Mesenchymal stem cell (in vitro differentiated cells and primary cell): ENCODE data around the gene AKT1.
A peak's percentile ranks its signal among the peaks of the same experiment; 100 is the strongest.

ENCODE experiments used
- DNase-seq: peaks from one replicate; pipeline ENCODE4 v3.0.0-alpha.2; 2013
- H2AFZ ChIP-seq: one replicate; pipeline ENCODE4 v1.6.1; 2013; ENCODE audit warnings: low read depth, mild to moderate bottlenecking, control low read depth, inconsistent platforms, low read length, moderate library complexity
- H2AK5ac ChIP-seq: 2 replicates; pipeline ENCODE4 v1.6.1; 2013; ENCODE audit warnings: low read length, moderate library complexity, mild to moderate bottlenecking, inconsistent platforms; ENCODE audit not compliant: severe bottlenecking
- H2BK120ac ChIP-seq: one replicate; pipeline ENCODE4 v1.6.1; 2013; ENCODE audit warnings: low read depth, mild to moderate bottlenecking, inconsistent platforms, low read length, moderate library complexity
- H2BK12ac ChIP-seq, 2 experiments: one replicate each; pipeline ENCODE4 v1.6.1; 2013; ENCODE audit warnings: inconsistent platforms in 2 of 2, low read length in 2 of 2, mild to moderate bottlenecking in 2 of 2, moderate library complexity in 2 of 2, control low read depth in 1 of 2
- H2BK15ac ChIP-seq: one replicate; pipeline ENCODE4 v1.6.1; 2013; ENCODE audit warnings: mild to moderate bottlenecking, low read depth, inconsistent platforms; ENCODE audit not compliant: poor library complexity, severe bottlenecking
- H2BK5ac ChIP-seq: 2 replicates; pipeline ENCODE4 v1.6.1; 2013; ENCODE audit warnings: low read depth, mild to moderate bottlenecking, low read length, control low read depth, inconsistent platforms; ENCODE audit not compliant: poor library complexity, severe bottlenecking
- H3K14ac ChIP-seq, 2 experiments: one replicate each; pipeline ENCODE4 v1.6.1; 2013; ENCODE audit warnings: inconsistent platforms in 2 of 2, low read length in 2 of 2, control low read depth in 1 of 2, mild to moderate bottlenecking in 1 of 2, moderate library complexity in 1 of 2
- H3K18ac ChIP-seq, 2 experiments: one replicate each; pipeline ENCODE4 v1.6.1; 2013; ENCODE audit warnings: inconsistent platforms in 2 of 2, low read length in 2 of 2, control low read depth in 1 of 2, low read depth in 1 of 2, mild to moderate bottlenecking in 1 of 2
- H3K23ac ChIP-seq, 2 experiments: one replicate each; pipeline ENCODE4 v1.6.1; 2013; ENCODE audit warnings: inconsistent platforms in 2 of 2, low read length in 2 of 2, mild to moderate bottlenecking in 2 of 2, moderate library complexity in 2 of 2, control low read depth in 1 of 2
- H3K27ac ChIP-seq: 2 replicates; pipeline ENCODE4 v1.5.1; 2013; ENCODE audit warnings: mild to moderate bottlenecking, moderate library complexity, low read length, control low read depth, inconsistent platforms; ENCODE audit not compliant: poor library complexity, severe bottlenecking
- H3K27me3 ChIP-seq, 2 experiments: 2 replicates each; pipeline versions ENCODE4 v1.6.1 to v1.7.0; 2013; ENCODE audit warnings: low read length in 2 of 2, mild to moderate bottlenecking in 2 of 2, moderate library complexity in 2 of 2, control low read depth in 1 of 2, inconsistent platforms in 1 of 2; ENCODE audit not compliant: control insufficient read depth in 1 of 2, insufficient read depth in 1 of 2
- H3K36me3 ChIP-seq, 2 experiments: 2 replicates each; pipeline versions ENCODE4 v1.6.1 to v1.7.0; 2013; ENCODE audit warnings: low read length in 2 of 2, control low read depth in 1 of 2, inconsistent platforms in 1 of 2, low read depth in 1 of 2, mild to moderate bottlenecking in 1 of 2; ENCODE audit not compliant: insufficient read depth in 2 of 2, control insufficient read depth in 1 of 2
- H3K4ac ChIP-seq, 2 experiments: one replicate each; pipeline ENCODE4 v1.6.1; 2013; ENCODE audit warnings: inconsistent platforms in 2 of 2, low read length in 2 of 2, mild to moderate bottlenecking in 2 of 2, moderate library complexity in 2 of 2, control low read depth in 1 of 2, low read depth in 1 of 2
- H3K4me1 ChIP-seq: 2 replicates; pipeline ENCODE4 v1.6.1; 2013; ENCODE audit warnings: low read depth, low read length, control low read depth; ENCODE audit not compliant: control insufficient read depth, insufficient read depth
- H3K4me2 ChIP-seq: 2 replicates; pipeline ENCODE4 v1.6.1; 2013; ENCODE audit warnings: low read length, mild to moderate bottlenecking, inconsistent platforms; ENCODE audit not compliant: poor library complexity, severe bottlenecking
- H3K4me3 ChIP-seq, 2 experiments: 2 replicates each; pipeline versions ENCODE4 v1.5.1 to v1.7.0; 2013; ENCODE audit warnings: low read length in 2 of 2, mild to moderate bottlenecking in 2 of 2, control low read depth in 1 of 2, low read depth in 1 of 2; ENCODE audit not compliant: insufficient read depth in 1 of 2
- H3K79me1 ChIP-seq: replicated peaks from 2 replicates; pipeline ENCODE4 v1.6.1; 2013; ENCODE audit warnings: mild to moderate bottlenecking, control low read depth, low read length, inconsistent platforms; ENCODE audit not compliant: poor library complexity, severe bottlenecking
- H3K9ac ChIP-seq: 2 replicates; pipeline ENCODE4 v1.7.0; 2013; ENCODE audit warnings: mild to moderate bottlenecking, low read length, moderate library complexity
- H3K9me3 ChIP-seq: 2 replicates; pipeline ENCODE4 v1.7.0; 2013; ENCODE audit warnings: mild to moderate bottlenecking, low read length; ENCODE audit not compliant: control insufficient read depth
- H4K8ac ChIP-seq: one replicate; pipeline ENCODE4 v1.6.1; 2013; ENCODE audit warnings: inconsistent platforms, mild to moderate bottlenecking, low read length, moderate library complexity
- H4K91ac ChIP-seq: one replicate; pipeline ENCODE4 v1.6.1; 2013; ENCODE audit warnings: mild to moderate bottlenecking, low read length, inconsistent platforms
- WGBS: methylation state at CpG from one replicate; pipeline ENCODE4 v1.1.7; 2013; ENCODE audit warnings: mixed read lengths; 5-methylcytosine and 5-hydroxymethylcytosine counted together

The AKT1 gene

GRCh38 chr14:104766863-104767633, 28.5 kb downstream of the AKT1 start:
- peaks cover 26 to 32% of the 10 kb centered on the region in 2 experiments for H3K36me3 ChIP-seq
- DNase-seq: no peak
- no peak overlapping the region for H3K9ac ChIP-seq
- no peak overlapping the region for H3K4ac ChIP-seq
- H3K18ac ChIP-seq: no peak overlapping the region
- no peak overlapping the region for H3K14ac ChIP-seq
- H3K4me2 ChIP-seq: no peak overlapping the region
- no peak overlapping the region for H3K23ac ChIP-seq
- no peaks in the 10 kb centered on the region for H3K9me3 ChIP-seq
- H2BK15ac ChIP-seq: no peak overlapping the region
- H2BK120ac ChIP-seq: no peak overlapping the region
- WGBS: 84% methylated on average over 12 of the region's 15 CpGs
- H2AFZ ChIP-seq: no peak overlapping the region
- no peaks in the 10 kb centered on the region for H3K79me1 ChIP-seq
- H3K27ac ChIP-seq: no peak overlapping the region
- no peak overlapping the region for H2AK5ac ChIP-seq
- no peak overlapping the region for H3K4me3 ChIP-seq
- H2BK12ac ChIP-seq: peak overlapping the region in 1 of 2 experiments; percentile 39
- H4K91ac ChIP-seq: no peak overlapping the region
- H2BK5ac ChIP-seq: no peak overlapping the region
- no peaks in the 10 kb centered on the region for H3K27me3 ChIP-seq
- H3K4me1 ChIP-seq: peaks cover 10% of the 10 kb centered on the region
- peak overlapping the region; percentile 19 for H4K8ac ChIP-seq

- H2AK5ac ChIP-seq: no peak overlapping the region
- H3K27ac ChIP-seq: no peak overlapping the region
- DNase-seq: no peak
Observed at GRCh38 chr14:104766256-104766862, 29.2 kb downstream of the AKT1 start.

GRCh38 chr14:104765517-104765916, 30.0 kb downstream of the AKT1 start:
- Histone ChIP-seq H2BK120ac (no peak overlapping the region), H3K27me3 (no peaks in the 10 kb centered on the region), H3K9me3 (no peaks in the 10 kb centered on the region), H3K23ac (no peak overlapping the region), H3K18ac (no peak overlapping the region), H2BK15ac (no peak overlapping the region), H3K14ac (no peak overlapping the region), H4K8ac (no peak overlapping the region), H4K91ac (no peak overlapping the region), H3K9ac (no peak overlapping the region), H3K79me1 (peaks cover 9% of the 10 kb centered on the region), H2AK5ac (no peak overlapping the region), H3K4me2 (no peak overlapping the region), H3K36me3 (peaks cover 22 to 26% of the 10 kb centered on the region in 2 experiments), H3K4ac (no peak overlapping the region), H3K4me3 (no peak overlapping the region), H3K27ac (no peak overlapping the region), H2BK5ac (no peak overlapping the region), H3K4me1 (peaks cover 15% of the 10 kb centered on the region), H2BK12ac (no peak overlapping the region), H2AFZ (no peak overlapping the region)
- WGBS: 100% methylated on average over 3 of the region's 3 CpGs
- DNase-seq: no peak

More at GRCh38 chr14:104766256-104766862, 29.2 kb downstream of the AKT1 start:
- H3K4me1 ChIP-seq: peaks cover 10% of the 10 kb centered on the region
- H3K79me1 ChIP-seq: peaks cover under 1% of the 10 kb centered on the region
- H3K14ac ChIP-seq: no peak overlapping the region
- H3K4ac ChIP-seq: no peak overlapping the region
- no peak overlapping the region for H4K8ac ChIP-seq
- H4K91ac ChIP-seq: no peak overlapping the region
- no peak overlapping the region for H2BK120ac ChIP-seq
- H3K4me3 ChIP-seq: no peak overlapping the region
- no peaks in the 10 kb centered on the region for H3K27me3 ChIP-seq
- no peak overlapping the region for H3K18ac ChIP-seq
- no peak overlapping the region for H2BK15ac ChIP-seq
- no peak overlapping the region for H2BK12ac ChIP-seq
- 90% methylated on average over 2 of the region's 4 CpGs for WGBS
- H3K9ac ChIP-seq: no peak overlapping the region
- H2AFZ ChIP-seq: no peak overlapping the region
- no peak overlapping the region for H3K4me2 ChIP-seq
- H3K23ac ChIP-seq: no peak overlapping the region
- H3K9me3 ChIP-seq: no peaks in the 10 kb centered on the region
- H3K36me3 ChIP-seq: peaks cover 24 to 26% of the 10 kb centered on the region in 2 experiments
- H2BK5ac ChIP-seq: no peak overlapping the region
